Stimulated activated CD4-positive, alpha-beta T cell treated with anti-CD3 and anti-CD28 coated beads, Interleukin-15, amount 100 ng/mL, for 48 hours (primary cell): ENCODE data around the gene NFATC1.

Experiments used
- DNase-seq, 2 donors: peaks; one replicate each; pipeline ENCODE4 v3.0.0-alpha.2; 2020; ENCODE audit warnings: low read depth in 2 of 2

NFATC1 gene

GRCh38 chr18:79405019-79405780 lies 9.5 kb downstream of the NFATC1 start:
- peak; percentile 75 to 78 for DNase-seq

- peak; percentile 81 to 85 for DNase-seq
Measured at GRCh38 chr18:79405781-79406575, 10.2 kb downstream of the NFATC1 start.

- no peak for DNase-seq
Measured at GRCh38 chr18:79406708-79407107, 11.0 kb downstream of the NFATC1 start.

GRCh38 chr18:79409313-79409712 lies 13.6 kb downstream of the NFATC1 start:
- no peak for DNase-seq

- no peak for DNase-seq
Measured at GRCh38 chr18:79410171-79410641, 14.5 kb downstream of the NFATC1 start.

- DNase-seq = no peak
Measured at GRCh38 chr18:79410731-79411613, 15.2 kb downstream of the NFATC1 start.

GRCh38 chr18:79411614-79412526 lies 16.1 kb downstream of the NFATC1 start:
- no peak for DNase-seq

GRCh38 chr18:79413025-79413424 lies 17.3 kb downstream of the NFATC1 start:
- DNase-seq = no peak

GRCh38 chr18:79413426-79413825 lies 17.7 kb downstream of the NFATC1 start:
- DNase-seq = no peak

GRCh38 chr18:79413901-79414300 lies 18.2 kb downstream of the NFATC1 start:
- DNase-seq = no peak

- DNase-seq = no peak
Measured at GRCh38 chr18:79416022-79416676, 20.4 kb downstream of the NFATC1 start.

GRCh38 chr18:79416677-79417052 lies 20.9 kb downstream of the NFATC1 start:
- no peak for DNase-seq

GRCh38 chr18:79418236-79418635 lies 22.5 kb downstream of the NFATC1 start:
- no peak for DNase-seq

GRCh38 chr18:79418642-79419041 lies 22.9 kb downstream of the NFATC1 start:
- no peak for DNase-seq

GRCh38 chr18:79420033-79420745 lies 24.5 kb downstream of the NFATC1 start:
- no peak for DNase-seq

GRCh38 chr18:79421275-79421857 lies 25.6 kb downstream of the NFATC1 start:
- no peak for DNase-seq

- DNase-seq = no peak
Measured at GRCh38 chr18:79422022-79422782, 26.5 kb downstream of the NFATC1 start.

- no peak for DNase-seq
Measured at GRCh38 chr18:79422783-79423165, 27.0 kb downstream of the NFATC1 start.
